NCI-H2196 (cell line): Measurements from ENCODE around the gene CDK2AP2.
"Not testable (repeated sequence)": the region's sequence is repeated elsewhere in the genome, so short reads cannot be mapped to it uniquely, and the experiment has no call there.

Experiments used
- DNase-seq: peaks from one replicate; lab custom pipeline; 2025; ENCODE audit not compliant: unreplicated experiment; lab: John Stamatoyannopoulos, UW

Gene CDK2AP2

DNA sequence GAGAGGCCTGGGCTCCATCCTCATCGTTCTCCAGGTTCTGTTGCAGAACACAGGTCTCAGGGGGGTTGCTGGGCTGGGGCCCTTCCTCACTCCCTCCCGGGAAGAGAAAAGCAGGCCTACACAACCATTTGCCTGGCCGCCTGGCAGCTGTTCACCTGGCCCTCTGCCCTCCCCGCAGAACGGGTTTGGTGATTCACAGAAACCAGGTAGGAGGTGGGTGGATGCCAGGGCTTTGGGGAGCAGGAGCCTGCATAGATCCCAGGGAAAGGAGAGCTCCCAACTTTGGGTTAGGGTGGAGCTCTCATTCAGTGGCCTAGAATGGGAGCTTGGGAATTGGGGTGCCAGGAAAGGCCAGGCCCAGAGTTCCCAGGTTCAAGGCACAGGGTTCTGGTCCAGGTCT lies 39.9 kb downstream of the CDK2AP2 start:
- DNase-seq: peak; percentile 61

DNA sequence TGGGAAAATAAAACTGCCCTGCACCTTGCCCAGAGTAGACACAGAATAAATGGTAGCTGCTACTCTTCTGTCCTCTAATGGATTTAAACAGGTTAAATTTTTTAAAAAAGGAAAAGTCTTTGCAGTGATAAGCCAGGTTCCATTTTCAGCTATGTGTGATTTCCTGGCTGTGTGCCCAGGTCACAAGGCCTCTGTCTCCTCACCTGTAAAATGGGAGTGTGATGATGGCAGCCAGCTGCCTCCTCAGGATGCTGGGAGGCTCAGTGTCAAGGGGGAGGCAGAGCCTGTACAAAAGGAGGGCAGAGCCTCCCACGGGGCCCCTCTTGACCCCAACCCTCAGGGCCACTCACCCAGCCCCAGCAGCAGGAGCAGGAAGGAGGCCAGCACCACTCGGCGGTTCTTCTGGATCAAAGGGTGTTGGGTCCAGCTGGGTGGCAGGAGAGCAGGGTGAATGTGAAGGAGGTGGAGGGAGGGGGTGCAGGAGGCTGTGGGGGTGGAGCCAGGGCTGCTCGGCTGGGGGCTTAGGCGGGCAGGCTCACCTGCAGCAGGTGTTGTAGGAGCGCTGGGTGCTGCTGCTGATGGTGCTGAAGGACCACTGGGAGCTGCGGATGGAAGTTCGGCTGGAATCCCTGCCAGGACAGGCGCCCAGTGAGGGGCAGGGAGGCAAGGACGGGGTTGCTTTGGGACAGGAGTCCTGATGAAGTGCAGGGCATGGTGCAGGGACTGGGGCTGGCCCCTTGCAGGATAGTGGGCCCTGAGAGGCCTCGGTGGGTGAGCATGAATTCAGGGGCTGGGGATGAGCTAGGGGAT lies 40.8 kb downstream of the CDK2AP2 start:
- no peak for DNase-seq

DNA sequence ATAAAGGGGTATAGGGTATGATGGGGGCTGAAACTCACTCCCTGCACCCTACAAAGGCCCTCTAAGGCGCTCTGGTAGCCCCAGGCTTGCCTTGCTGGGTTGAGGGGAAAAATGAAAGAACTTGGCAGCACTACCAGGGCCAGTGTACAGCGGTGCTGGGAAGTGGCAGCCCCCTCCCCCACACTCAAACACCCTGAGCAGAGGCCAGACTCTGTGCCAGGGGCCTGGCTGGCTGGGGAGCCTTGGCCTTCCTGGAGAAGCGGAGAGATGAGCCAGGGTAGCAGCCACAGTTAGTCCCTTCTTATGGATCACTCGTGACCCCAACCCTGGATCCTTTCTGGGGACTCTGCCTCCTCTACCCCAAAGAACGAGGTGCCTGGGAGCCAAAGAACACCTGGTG lies 41.6 kb downstream of the CDK2AP2 start:
- peak; percentile 19 for DNase-seq

DNA sequence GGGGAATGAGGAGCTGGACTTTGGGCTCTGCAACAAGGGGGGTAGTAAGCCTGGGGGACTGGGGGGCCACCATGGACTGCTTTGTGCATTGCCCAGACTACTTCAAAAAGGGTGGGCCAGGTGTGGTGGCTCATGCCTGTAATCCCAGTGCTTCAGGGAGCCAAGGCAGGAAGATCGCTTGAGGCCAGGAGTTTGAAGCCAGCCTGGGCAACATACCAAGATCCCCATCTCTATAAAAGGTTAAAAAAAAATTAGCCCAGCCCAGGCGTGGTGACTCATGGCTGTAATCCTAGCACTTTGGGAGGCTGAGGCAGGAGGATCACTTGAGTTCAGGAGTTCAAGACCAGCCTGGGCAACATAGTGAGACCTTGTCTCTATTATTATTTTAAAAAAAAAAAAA lies 42.4 kb downstream of the CDK2AP2 start:
- not testable (repeated sequence) for DNase-seq

DNA sequence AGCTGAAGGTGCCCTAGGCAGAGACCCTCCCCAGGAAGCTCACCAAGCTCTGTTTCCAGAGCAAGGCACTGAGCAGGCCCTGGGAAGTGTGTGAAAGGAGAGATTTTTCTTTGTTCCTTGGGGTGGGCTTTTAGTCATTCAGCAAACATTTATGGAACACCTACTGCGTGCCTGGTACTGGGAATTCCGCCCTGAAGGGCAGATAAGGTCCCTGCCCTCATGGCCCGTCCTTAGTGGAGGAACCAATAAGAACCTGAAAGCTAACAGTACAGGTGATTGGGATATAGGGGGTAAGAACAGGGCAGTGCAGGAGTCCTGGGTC lies 42.8 kb downstream of the CDK2AP2 start:
- no peak for DNase-seq

DNA sequence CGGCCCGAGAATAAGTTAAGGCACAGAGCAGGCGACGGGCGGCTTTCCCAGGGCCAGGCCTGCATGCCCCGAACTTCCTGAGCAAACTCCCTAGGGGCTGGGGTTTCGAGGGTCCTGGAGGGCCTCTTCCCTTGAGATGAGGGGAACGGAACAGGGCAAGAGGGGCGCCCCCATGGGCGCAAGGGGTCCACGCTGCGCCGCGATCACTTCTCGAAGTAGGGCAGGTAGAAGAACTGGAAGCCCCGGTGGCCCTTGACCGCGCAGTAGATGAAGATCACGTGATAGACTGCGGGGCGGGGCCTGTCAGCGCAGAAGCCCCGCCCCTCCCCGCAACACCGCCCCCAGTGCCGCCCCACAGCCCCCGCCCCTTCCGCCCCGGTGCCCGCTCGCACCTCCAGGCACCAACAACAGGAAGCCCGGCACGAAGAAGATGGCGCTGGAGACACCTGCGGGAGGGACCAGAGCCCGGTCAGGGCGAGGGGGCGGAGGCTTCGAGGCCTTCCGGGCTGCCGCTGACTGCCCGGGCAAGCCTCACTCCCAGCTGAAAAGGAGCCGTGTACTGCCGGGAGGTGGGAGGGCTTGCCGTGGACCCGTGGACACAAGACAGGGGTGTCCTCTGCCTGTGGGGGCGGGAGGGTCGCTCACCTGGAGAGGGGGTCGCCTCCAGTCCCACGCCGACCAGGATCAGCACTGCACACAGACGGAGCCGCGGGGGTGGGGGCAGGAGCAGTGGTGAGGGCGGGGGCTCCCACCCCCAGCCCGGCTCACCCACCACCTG lies 43.4 kb downstream of the CDK2AP2 start:
- peak; percentile 93 for DNase-seq

DNA sequence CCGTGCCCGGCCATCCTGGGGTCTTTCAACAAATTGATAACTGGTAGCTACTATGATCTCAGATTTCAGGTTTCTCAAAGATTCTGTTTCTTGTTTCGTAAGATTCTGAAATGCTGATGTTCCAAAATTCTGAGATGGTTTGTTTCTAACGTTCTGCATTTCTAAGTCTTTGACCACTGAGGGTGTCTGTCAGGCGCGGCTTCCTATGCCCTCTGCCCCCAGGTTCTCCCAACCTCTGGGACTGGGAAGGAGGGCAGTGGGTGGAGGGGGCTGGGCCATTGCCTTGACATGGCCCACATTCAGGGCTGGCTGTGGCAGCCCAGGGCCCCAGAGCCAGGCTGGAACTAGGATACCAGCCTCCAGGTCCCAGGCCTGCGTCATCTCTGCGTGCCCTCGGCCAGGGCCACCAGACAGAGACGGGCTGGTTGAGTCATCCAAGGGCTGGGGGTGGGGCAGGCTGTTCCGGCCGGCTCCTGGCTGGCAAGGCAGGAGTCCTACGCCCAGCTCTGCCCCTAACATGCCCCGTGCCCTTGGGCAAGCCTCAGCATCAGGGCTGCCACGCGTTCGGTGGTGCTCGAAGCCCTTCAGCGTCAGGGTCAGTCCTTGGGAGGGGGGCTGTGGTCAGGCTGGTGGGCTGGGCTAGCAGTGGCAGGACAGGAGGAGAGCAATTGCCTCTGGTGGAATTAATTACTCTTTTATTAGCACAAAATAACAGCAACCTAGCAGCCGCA lies 44.1 kb downstream of the CDK2AP2 start:
- DNase-seq: no peak

DNA sequence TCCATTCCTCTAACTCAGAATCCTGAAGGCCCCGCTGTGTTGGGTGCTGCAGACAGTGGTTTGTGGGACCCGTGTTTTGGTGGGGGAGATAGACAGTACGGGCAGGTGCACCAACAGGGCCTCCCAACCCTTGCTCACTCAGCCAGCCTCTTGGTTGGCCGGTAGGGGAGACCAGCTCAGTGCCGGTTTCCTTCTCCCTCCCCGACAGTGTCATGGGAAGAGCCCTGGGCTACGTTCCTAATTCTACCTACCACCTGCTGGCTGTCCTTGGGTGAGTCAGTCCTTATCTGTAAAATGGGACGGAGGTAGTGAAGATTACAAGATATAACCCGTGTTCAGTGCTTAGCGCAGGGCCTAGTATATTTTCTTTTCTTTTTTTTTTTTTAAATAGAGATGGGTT lies 44.8 kb downstream of the CDK2AP2 start:
- DNase-seq: no peak

DNA sequence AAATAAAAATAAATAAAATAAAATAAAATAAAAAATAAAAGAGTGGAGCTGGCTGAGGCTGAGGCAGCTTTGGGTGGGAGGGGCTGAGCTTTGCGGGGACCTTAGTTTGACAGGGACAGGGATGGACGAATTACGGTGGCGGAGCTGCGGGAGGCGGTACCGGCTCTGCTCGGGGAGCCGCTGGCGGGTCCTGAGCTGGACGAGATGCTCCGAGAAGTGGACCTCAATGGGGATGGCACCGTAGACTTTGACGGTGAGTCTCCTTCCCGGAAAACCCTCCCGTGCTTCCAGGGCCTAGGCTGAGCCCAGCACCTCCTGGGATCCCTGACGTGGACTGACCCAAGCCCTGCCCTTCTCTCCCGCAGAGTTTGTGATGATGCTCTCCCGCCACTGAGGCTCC lies 49.7 kb downstream of the CDK2AP2 start:
- DNase-seq: no peak

DNA sequence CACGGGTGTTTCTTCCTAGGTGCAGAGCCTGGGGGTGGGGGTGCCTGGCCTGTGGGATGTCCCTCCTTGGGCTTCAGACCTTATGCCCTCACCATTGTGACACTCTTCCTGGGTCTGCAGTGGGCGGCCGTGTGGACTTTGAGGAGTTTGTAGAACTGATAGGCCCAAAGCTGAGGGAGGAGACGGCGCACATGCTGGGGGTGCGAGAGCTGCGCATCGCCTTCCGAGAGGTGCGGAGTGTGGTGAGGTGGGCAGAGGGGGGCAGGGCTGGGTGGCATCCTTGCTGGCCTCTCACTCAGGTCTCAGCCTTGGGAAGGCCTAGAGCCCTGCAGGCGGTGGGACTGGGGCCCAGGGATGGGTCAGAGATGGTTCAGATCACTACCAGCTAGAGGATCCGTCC lies 50.5 kb downstream of the CDK2AP2 start:
- DNase-seq: no peak
